Endothelial cell of umbilical vein (primary cell): ENCODE measurements around the gene RBM6. TPM values are rescaled to one million over a fixed set of nuclear protein-coding genes. Genes with fewer than 3 reads are reported as not detected.
"Not testable (repeated sequence)": the region's sequence is repeated elsewhere in the genome, so short reads cannot be mapped to it uniquely, and the experiment has no call there.

ENCODE experiments used
- BruUV-seq: library from RNA; stranded (reverse); fragments of 400-500 nt; replicated peaks from 2 replicates; lab custom pipeline; 2021; lab: Mats Ljungman, UMichigan
- CTCF ChIA-PET: fragments of 300-600, 350-600 bp; sonication (Branson Sonifier 250); formaldehyde crosslinking; loops from one replicate; lab custom pipeline; 2021; ENCODE audit warnings: antibody characterized with exemption, inconsistent platforms; lab: Charles Lee
- POLR2A ChIA-PET: fragments of 300-600, 350-600 bp; sonication (Branson Sonifier 250); formaldehyde crosslinking; loops from one replicate; lab custom pipeline; 2021; ENCODE audit warnings: antibody characterized with exemption, inconsistent platforms; lab: Charles Lee
- DNase-seq: peaks from one replicate; pipeline ENCODE4 v3.0.0-alpha.2; 2011; ENCODE audit warnings: low read depth, low spot score
- FAIRE-seq: peaks from 2 replicates; lab custom pipeline; 2011; peaks lifted over from hg19 to GRCh38; lab: Jason Lieb, UNC
- H2AFZ ChIP-seq: 2 replicates; pipeline ENCODE4 v1.6.0; 2012; ENCODE audit warnings: low read depth, low read length, control low read depth, inconsistent platforms
- H3K27ac ChIP-seq: 2 replicates; pipeline ENCODE4 v1.5.1; 2011; ENCODE audit warnings: low read depth, mild to moderate bottlenecking, control low read depth, low read length, moderate library complexity; ENCODE audit not compliant: insufficient read depth
- H3K27me3 ChIP-seq, 2 experiments: 2 replicates each; pipeline versions ENCODE4 v1.6.0 to v1.6.1; 2011; ENCODE audit warnings: low read length in 2 of 2, mixed read lengths in 1 of 2; ENCODE audit not compliant: control insufficient read depth in 2 of 2, insufficient read depth in 2 of 2
- H3K36me3 ChIP-seq, 2 experiments: 2 replicates in 1 of 2; 3 replicates in 1 of 2; pipeline ENCODE4 v1.5.1; 2011; ENCODE audit warnings: low read length in 2 of 2, mild to moderate bottlenecking in 1 of 2, moderate library complexity in 1 of 2; ENCODE audit not compliant: control insufficient read depth in 2 of 2, insufficient read depth in 2 of 2; ENCODE audit errors: extremely low read depth in 1 of 2
- H3K4me1 ChIP-seq: 3 replicates; pipeline ENCODE4 v1.5.1; 2011; ENCODE audit warnings: mild to moderate bottlenecking, low read length; ENCODE audit not compliant: control insufficient read depth, insufficient read depth; ENCODE audit errors: extremely low read depth
- H3K4me2 ChIP-seq: 2 replicates; pipeline ENCODE4 v1.6.1; 2011; ENCODE audit warnings: low read length, control low read depth, mixed read lengths; ENCODE audit not compliant: insufficient read depth
- H3K4me3 ChIP-seq, 3 experiments: fragments of 200-600 bp in 1 of 3; sonication (generic), shearing (Covaris generic) in 1 of 3; replicated peaks in 1 of 3; 2 replicates each; pipeline ENCODE4 v1.5.1; 2011 to 2016; ENCODE audit warnings: control low read depth in 3 of 3, low read length in 3 of 3, mild to moderate bottlenecking in 2 of 3, inconsistent platforms in 1 of 3, low read depth in 1 of 3, moderate library complexity in 1 of 3; ENCODE audit not compliant: insufficient read depth in 1 of 3
- H3K79me2 ChIP-seq: 2 replicates; pipeline ENCODE4 v1.6.0; 2012; ENCODE audit warnings: low read length, inconsistent platforms; ENCODE audit not compliant: control insufficient read depth, insufficient read depth
- H3K9ac ChIP-seq: replicated peaks from 2 replicates; pipeline ENCODE3; 2011; ENCODE audit warnings: low read length, control low read depth; ENCODE audit not compliant: insufficient read depth; ENCODE audit errors: extremely low read depth
- H3K9me1 ChIP-seq: replicated peaks from 3 replicates; pipeline ENCODE4 v1.6.0; 2011; ENCODE audit warnings: mild to moderate bottlenecking, low read length; ENCODE audit not compliant: control insufficient read depth, insufficient read depth; ENCODE audit errors: extremely low read depth
- H3K9me3 ChIP-seq: replicated peaks from 2 replicates; pipeline ENCODE4 v1.5.1; 2012; ENCODE audit warnings: low read length, inconsistent platforms; ENCODE audit not compliant: control insufficient read depth, insufficient read depth
- H4K20me1 ChIP-seq: replicated peaks from 2 replicates; pipeline ENCODE3; 2011; ENCODE audit warnings: mild to moderate bottlenecking, low read length; ENCODE audit not compliant: control insufficient read depth, insufficient read depth; ENCODE audit errors: extremely low read depth
- EZH2 ChIP-seq: IDR thresholded peaks from 2 replicates; pipeline ENCODE4 v1.6.1; 2012; ENCODE audit warnings: borderline replicate concordance, low read depth, mild to moderate bottlenecking, moderate library complexity, low read length, inconsistent platforms; ENCODE audit not compliant: severe bottlenecking
- FOS ChIP-seq: IDR thresholded peaks from 2 replicates; pipeline ENCODE4 v1.6.1; 2011; ENCODE audit warnings: mild to moderate bottlenecking, low read length, moderate library complexity, borderline replicate concordance; ENCODE audit not compliant: insufficient read depth
- GATA2 ChIP-seq: IDR thresholded peaks from 2 replicates; pipeline ENCODE4 v1.7.0; 2011; ENCODE audit warnings: low read depth, mild to moderate bottlenecking, moderate library complexity, mixed read lengths, low read length; ENCODE audit not compliant: insufficient read length, insufficient read depth
- JUN ChIP-seq: IDR thresholded peaks from 2 replicates; pipeline ENCODE4 v1.6.1; 2011; ENCODE audit warnings: borderline replicate concordance, low read depth; ENCODE audit not compliant: insufficient read length, insufficient read depth
- MYC ChIP-seq: IDR thresholded peaks from one replicate; pipeline ENCODE4 v1.6.1; 2011; ENCODE audit warnings: mild to moderate bottlenecking, low read depth, low read length
- POLR2A ChIP-seq: IDR thresholded peaks from 2 replicates; pipeline ENCODE4 v1.6.1; 2012; ENCODE audit warnings: low read depth, mild to moderate bottlenecking, control low read depth, low read length
- POLR2AphosphoS5 ChIP-seq: IDR thresholded peaks from 2 replicates; pipeline ENCODE4 v1.6.1; 2012; ENCODE audit warnings: low read depth, mild to moderate bottlenecking, control low read depth, low read length, moderate library complexity; ENCODE audit not compliant: insufficient read depth
- dilution Hi-C: fragments of 300-500 bp; cut with MboI; formaldehyde crosslinking; loops from one replicate; pipeline ENCODE4 v1.15.0; 2019; ENCODE audit warnings: low sequenced_read_pairs; ENCODE audit not compliant: extremely low pct_ligation_motif_present
- intact Hi-C: fragments of 100-400 bp; cut with micrococcal nuclease; formaldehyde crosslinking; loops from one replicate; pipeline ENCODE4 v1.10.0; 2022
- polyA plus RNA-seq, 4 experiments: library from polyadenylated mRNA; depleted of rRNA in 3 of 4; stranded (reverse) in 3 of 4; unstranded in 1 of 4; fragments of >200 nt; gene quantifications; 2 replicates each; pipeline versions ENCODE4 v1.2.1 to v1.2.3, GENCODE V29; 2011 to 2012; ENCODE audit warnings: missing spikeins in 1 of 4
- total RNA-seq: library from RNA; stranded (reverse); gene quantifications from 2 replicates; pipeline ENCODE4 v1.2.3, GENCODE V29; 2021
- TF ChIP-seq, protein P1 (sequence below), 2 donors: IDR thresholded peaks; 1 replicate in 1 of 2; 2 replicates in 1 of 2; pipeline ENCODE4 v1.5.1; 2011; ENCODE audit warnings: low read length in 2 of 2, mild to moderate bottlenecking in 2 of 2, moderate library complexity in 2 of 2, control low read depth in 1 of 2, inconsistent platforms in 1 of 2, low read depth in 1 of 2; ENCODE audit not compliant: insufficient read depth in 1 of 2; ENCODE audit errors: extremely low read depth in 1 of 2
- TF ChIP-seq, protein P2 (sequence below): IDR thresholded peaks from 2 replicates; pipeline ENCODE4 v1.6.1; 2011; ENCODE audit not compliant: insufficient read depth, insufficient read length

RBM6 gene
- total and polyA plus RNA-seq, 2 donors (not counting 3 experiments of a cell fraction or from before 2014, with no cell fraction given), result 30.4 to 94.5 TPM

GRCh38 chr3:49932281-49932680 lies 7.7 kb upstream of the RBM6 start:
- H3K9me3 ChIP-seq, H4K20me1 ChIP-seq, CTCF ChIA-PET, POLR2A ChIA-PET, dilution Hi-C loops, H3K4me3 ChIP-seq, H3K27ac ChIP-seq, intact Hi-C loops, H3K79me2 ChIP-seq, FAIRE-seq, H3K9ac ChIP-seq, H3K27me3 ChIP-seq, DNase-seq, H3K9me1 ChIP-seq, H3K4me2 ChIP-seq, H3K4me1 ChIP-seq, H3K36me3 ChIP-seq, H2AFZ ChIP-seq, BruUV-seq: not testable (repeated sequence)

- no peak for TF ChIP-seq MYC
- TF ChIP-seq EZH2, result no peak
- no peak for TF ChIP-seq POLR2AphosphoS5
- TF ChIP-seq, protein P1, sequence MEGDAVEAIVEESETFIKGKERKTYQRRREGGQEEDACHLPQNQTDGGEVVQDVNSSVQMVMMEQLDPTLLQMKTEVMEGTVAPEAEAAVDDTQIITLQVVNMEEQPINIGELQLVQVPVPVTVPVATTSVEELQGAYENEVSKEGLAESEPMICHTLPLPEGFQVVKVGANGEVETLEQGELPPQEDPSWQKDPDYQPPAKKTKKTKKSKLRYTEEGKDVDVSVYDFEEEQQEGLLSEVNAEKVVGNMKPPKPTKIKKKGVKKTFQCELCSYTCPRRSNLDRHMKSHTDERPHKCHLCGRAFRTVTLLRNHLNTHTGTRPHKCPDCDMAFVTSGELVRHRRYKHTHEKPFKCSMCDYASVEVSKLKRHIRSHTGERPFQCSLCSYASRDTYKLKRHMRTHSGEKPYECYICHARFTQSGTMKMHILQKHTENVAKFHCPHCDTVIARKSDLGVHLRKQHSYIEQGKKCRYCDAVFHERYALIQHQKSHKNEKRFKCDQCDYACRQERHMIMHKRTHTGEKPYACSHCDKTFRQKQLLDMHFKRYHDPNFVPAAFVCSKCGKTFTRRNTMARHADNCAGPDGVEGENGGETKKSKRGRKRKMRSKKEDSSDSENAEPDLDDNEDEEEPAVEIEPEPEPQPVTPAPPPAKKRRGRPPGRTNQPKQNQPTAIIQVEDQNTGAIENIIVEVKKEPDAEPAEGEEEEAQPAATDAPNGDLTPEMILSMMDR (IDR thresholded peaks at IDR 0.05; ENCODE audit: extremely low read depth in 1 of 2, insufficient read depth in 1 of 2, low read depth in 1 of 2, low read length in 2 of 2), result no peak
- TF ChIP-seq, protein P2, sequence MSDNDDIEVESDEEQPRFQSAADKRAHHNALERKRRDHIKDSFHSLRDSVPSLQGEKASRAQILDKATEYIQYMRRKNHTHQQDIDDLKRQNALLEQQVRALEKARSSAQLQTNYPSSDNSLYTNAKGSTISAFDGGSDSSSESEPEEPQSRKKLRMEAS, result no peak
- TF ChIP-seq JUN, result no peak
- no peak for TF ChIP-seq POLR2A
- no peak for TF ChIP-seq GATA2
- no peak for TF ChIP-seq FOS
- ChIA-PET CTCF (interaction anchor here (1.3 kb wide), 1 partner anchor 236 kb away, joined by 3 read pairs; no protein-coding TSS in a partner anchor), POLR2A (no interaction called here)
- no TSS peak for BruUV-seq
- FAIRE-seq (no peak), DNase-seq (no peak)
- peaks cover 5% of the 10 kb centered on the region for H3K4me1 ChIP-seq
- H3K79me2 ChIP-seq, result peaks cover 17% of the 10 kb centered on the region
- H3K27me3 ChIP-seq, result no peaks in the 10 kb centered on the region
- no peak overlapping the region for H3K27ac ChIP-seq
- H3K4me2 ChIP-seq, result no peak overlapping the region
- H3K9ac ChIP-seq, result no peak overlapping the region
- intact Hi-C loops (no loop called here), dilution Hi-C loops (no loop called here)
- no peaks in the 10 kb centered on the region for H3K9me3 ChIP-seq
- no peaks in the 10 kb centered on the region for H3K9me1 ChIP-seq
- H2AFZ ChIP-seq, result no peak overlapping the region
- no peaks in the 10 kb centered on the region for H4K20me1 ChIP-seq
- no peak overlapping the region for H3K4me3 ChIP-seq
- H3K36me3 ChIP-seq, result no peaks in the 10 kb centered on the region
Observed at GRCh38 chr3:49937090-49937489, 2.9 kb upstream of the RBM6 start.
